HEK293 (cell line): ENCODE results near the gene AK1.

Experiments used
- CTCF ChIP-seq: fragments of 450-650 bp; formaldehyde crosslinking; IDR thresholded peaks from 2 replicates; pipeline ENCODE4 v1.5.1; 2016; ENCODE audit warnings: missing biosample characterization, missing genetic modification characterization
- SETDB1 ChIP-seq: IDR thresholded peaks from one replicate; pipeline ENCODE4 v1.6.1; 2017; ENCODE audit warnings: mild to moderate bottlenecking, low read length, moderate library complexity, mixed read lengths; ENCODE audit not compliant: insufficient read length
- TCF7L2 ChIP-seq: IDR thresholded peaks from 2 replicates; pipeline ENCODE4 v1.6.1; 2011; ENCODE audit warnings: low read depth, mild to moderate bottlenecking, inconsistent platforms, low read length, moderate library complexity, borderline replicate concordance
- ZNF146 ChIP-seq: fragments of 450-650 bp; formaldehyde crosslinking; IDR thresholded peaks from 2 replicates; pipeline ENCODE4 v1.5.1; 2016; ENCODE audit warnings: missing biosample characterization, missing genetic modification characterization
- ZNF23 ChIP-seq: fragments of 450-650 bp; formaldehyde crosslinking; IDR thresholded peaks from 2 replicates; pipeline ENCODE4 v1.5.1; 2016; ENCODE audit warnings: missing biosample characterization, missing genetic modification characterization, borderline replicate concordance
- ZNF416 ChIP-seq: fragments of 450-650 bp; formaldehyde crosslinking; IDR thresholded peaks from 2 replicates; pipeline ENCODE4 v1.5.1; 2016; ENCODE audit warnings: missing biosample characterization, missing genetic modification characterization
- ZNF433 ChIP-seq: fragments of 450-650 bp; formaldehyde crosslinking; IDR thresholded peaks from 2 replicates; pipeline ENCODE4 v1.5.1; 2016; ENCODE audit warnings: missing biosample characterization, missing genetic modification characterization, low read depth
- ZNF596 ChIP-seq: fragments of 450-650 bp; IDR thresholded peaks from 2 replicates; pipeline ENCODE4 v1.5.0; 2018; ENCODE audit warnings: missing biosample characterization, mild to moderate bottlenecking, missing genetic modification characterization, moderate library complexity
- ZNF626 ChIP-seq: fragments of 450-650 bp; sonication (Bioruptor Pico); formaldehyde crosslinking; IDR thresholded peaks from 2 replicates; pipeline ENCODE4 v1.5.1; 2018; ENCODE audit warnings: missing biosample characterization, missing genetic modification characterization, inconsistent platforms
- ZNF664 ChIP-seq: fragments of 450-650 bp; formaldehyde crosslinking; IDR thresholded peaks from 2 replicates; pipeline ENCODE4 v1.5.1; 2016; ENCODE audit warnings: missing biosample characterization, missing genetic modification characterization
- ZNF776 ChIP-seq: fragments of 450-650 bp; formaldehyde crosslinking; IDR thresholded peaks from 2 replicates; pipeline ENCODE4 v1.5.0; 2017; ENCODE audit warnings: missing biosample characterization, missing genetic modification characterization, borderline replicate concordance
- ZNF792 ChIP-seq: fragments of 450-650 bp; formaldehyde crosslinking; IDR thresholded peaks from 2 replicates; pipeline ENCODE4 v1.5.1; 2016; ENCODE audit warnings: missing biosample characterization, missing genetic modification characterization
- TF ChIP-seq, protein P1 (sequence below): fragments of 450-650 bp; formaldehyde crosslinking; IDR thresholded peaks from 2 replicates; pipeline ENCODE4 v1.5.1; 2016; ENCODE audit warnings: missing biosample characterization, missing genetic modification characterization
- TF ChIP-seq, protein P2 (sequence below): fragments of 450-650 bp; formaldehyde crosslinking; IDR thresholded peaks from 2 replicates; pipeline ENCODE4 v1.5.1; 2016; ENCODE audit warnings: missing biosample characterization, missing genetic modification characterization

DNA sequence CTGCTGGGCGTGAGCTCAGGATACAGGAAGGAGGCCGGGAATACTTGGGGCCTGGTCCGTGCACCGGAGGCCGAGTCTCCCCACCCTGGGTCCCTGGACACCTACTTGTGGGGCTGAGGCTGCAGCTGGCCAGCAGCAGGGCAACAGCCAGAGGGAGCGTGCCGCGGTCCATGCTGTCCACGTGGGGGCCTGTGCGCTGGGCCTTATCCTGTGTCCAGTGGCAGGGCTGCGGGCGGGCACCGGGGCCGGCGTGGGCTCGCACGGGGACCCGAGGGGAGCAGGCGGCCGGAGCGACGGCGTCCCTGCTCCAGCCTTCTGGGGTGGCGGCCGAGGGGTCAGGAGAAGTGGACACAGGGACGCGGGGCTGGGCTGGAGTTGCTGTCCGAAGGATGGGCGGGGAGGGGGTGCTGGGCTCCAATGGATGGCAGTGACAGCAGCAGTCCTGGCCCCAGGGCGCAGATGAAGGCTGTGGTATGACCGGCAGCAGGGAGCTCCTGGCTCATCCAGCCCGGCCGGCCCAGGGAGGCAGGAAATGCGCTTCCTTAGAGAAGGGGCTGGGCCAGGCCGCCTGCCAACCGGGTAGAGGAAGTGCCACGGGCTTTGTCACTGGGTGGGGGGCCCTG is 23.2 kb downstream of the AK1 start, which contains the start of gene ENG:
- no peak for TF ChIP-seq TCF7L2
- no peak for TF ChIP-seq ZNF596
- no peak for TF ChIP-seq CTCF
- no peak for TF ChIP-seq ZNF664 (tag by site-specific recombination)
- TF ChIP-seq, protein P1, sequence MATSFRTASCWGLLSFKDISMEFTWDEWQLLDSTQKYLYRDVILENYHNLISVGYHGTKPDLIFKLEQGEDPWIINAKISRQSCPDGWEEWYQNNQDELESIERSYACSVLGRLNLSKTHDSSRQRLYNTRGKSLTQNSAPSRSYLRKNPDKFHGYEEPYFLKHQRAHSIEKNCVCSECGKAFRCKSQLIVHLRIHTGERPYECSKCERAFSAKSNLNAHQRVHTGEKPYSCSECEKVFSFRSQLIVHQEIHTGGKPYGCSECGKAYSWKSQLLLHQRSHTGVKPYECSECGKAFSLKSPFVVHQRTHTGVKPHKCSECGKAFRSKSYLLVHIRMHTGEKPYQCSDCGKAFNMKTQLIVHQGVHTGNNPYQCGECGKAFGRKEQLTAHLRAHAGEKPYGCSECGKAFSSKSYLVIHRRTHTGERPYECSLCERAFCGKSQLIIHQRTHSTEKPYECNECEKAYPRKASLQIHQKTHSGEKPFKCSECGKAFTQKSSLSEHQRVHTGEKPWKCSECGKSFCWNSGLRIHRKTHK (tag by site-specific recombination) = no peak
- no peak for TF ChIP-seq ZNF146 (tag by site-specific recombination)
- TF ChIP-seq ZNF416 (tag by site-specific recombination) = no peak
- no peak for TF ChIP-seq ZNF433
- TF ChIP-seq ZNF776 (tag by site-specific recombination) = no peak
- TF ChIP-seq ZNF23 (tag by site-specific recombination) = no peak
- TF ChIP-seq, protein P2, sequence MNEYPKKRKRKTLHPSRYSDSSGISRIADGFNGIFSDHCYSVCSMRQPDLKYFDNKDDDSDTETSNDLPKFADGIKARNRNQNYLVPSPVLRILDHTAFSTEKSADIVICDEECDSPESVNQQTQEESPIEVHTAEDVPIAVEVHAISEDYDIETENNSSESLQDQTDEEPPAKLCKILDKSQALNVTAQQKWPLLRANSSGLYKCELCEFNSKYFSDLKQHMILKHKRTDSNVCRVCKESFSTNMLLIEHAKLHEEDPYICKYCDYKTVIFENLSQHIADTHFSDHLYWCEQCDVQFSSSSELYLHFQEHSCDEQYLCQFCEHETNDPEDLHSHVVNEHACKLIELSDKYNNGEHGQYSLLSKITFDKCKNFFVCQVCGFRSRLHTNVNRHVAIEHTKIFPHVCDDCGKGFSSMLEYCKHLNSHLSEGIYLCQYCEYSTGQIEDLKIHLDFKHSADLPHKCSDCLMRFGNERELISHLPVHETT = no peak
- no peak for TF ChIP-seq SETDB1
- TF ChIP-seq ZNF626 (tag by site-specific recombination) = no peak
- no peak for TF ChIP-seq ZNF792 (tag by site-specific recombination)
